Mesenchymal stem cell (in vitro differentiated cells and primary cell): Measurements from ENCODE around the gene MEMO1.
"Not testable (repeated sequence)": the region's sequence is repeated elsewhere in the genome, so short reads cannot be mapped to it uniquely, and the experiment has no call there.

Experiments
- DNase-seq: peaks from one replicate; pipeline ENCODE4 v3.0.0-alpha.2; 2013
- H2AFZ ChIP-seq: one replicate; pipeline ENCODE4 v1.6.1; 2013; ENCODE audit warnings: low read depth, mild to moderate bottlenecking, control low read depth, inconsistent platforms, low read length, moderate library complexity
- H2AK5ac ChIP-seq: 2 replicates; pipeline ENCODE4 v1.6.1; 2013; ENCODE audit warnings: low read length, moderate library complexity, mild to moderate bottlenecking, inconsistent platforms; ENCODE audit not compliant: severe bottlenecking
- H2BK120ac ChIP-seq: one replicate; pipeline ENCODE4 v1.6.1; 2013; ENCODE audit warnings: low read depth, mild to moderate bottlenecking, inconsistent platforms, low read length, moderate library complexity
- H2BK12ac ChIP-seq, 2 experiments: one replicate each; pipeline ENCODE4 v1.6.1; 2013; ENCODE audit warnings: inconsistent platforms in 2 of 2, low read length in 2 of 2, mild to moderate bottlenecking in 2 of 2, moderate library complexity in 2 of 2, control low read depth in 1 of 2
- H2BK15ac ChIP-seq: one replicate; pipeline ENCODE4 v1.6.1; 2013; ENCODE audit warnings: mild to moderate bottlenecking, low read depth, inconsistent platforms; ENCODE audit not compliant: poor library complexity, severe bottlenecking
- H2BK5ac ChIP-seq: 2 replicates; pipeline ENCODE4 v1.6.1; 2013; ENCODE audit warnings: low read depth, mild to moderate bottlenecking, low read length, control low read depth, inconsistent platforms; ENCODE audit not compliant: poor library complexity, severe bottlenecking
- H3K14ac ChIP-seq, 2 experiments: one replicate each; pipeline ENCODE4 v1.6.1; 2013; ENCODE audit warnings: inconsistent platforms in 2 of 2, low read length in 2 of 2, control low read depth in 1 of 2, mild to moderate bottlenecking in 1 of 2, moderate library complexity in 1 of 2
- H3K18ac ChIP-seq, 2 experiments: one replicate each; pipeline ENCODE4 v1.6.1; 2013; ENCODE audit warnings: inconsistent platforms in 2 of 2, low read length in 2 of 2, control low read depth in 1 of 2, low read depth in 1 of 2, mild to moderate bottlenecking in 1 of 2
- H3K23ac ChIP-seq, 2 experiments: one replicate each; pipeline ENCODE4 v1.6.1; 2013; ENCODE audit warnings: inconsistent platforms in 2 of 2, low read length in 2 of 2, mild to moderate bottlenecking in 2 of 2, moderate library complexity in 2 of 2, control low read depth in 1 of 2
- H3K27ac ChIP-seq: 2 replicates; pipeline ENCODE4 v1.5.1; 2013; ENCODE audit warnings: mild to moderate bottlenecking, moderate library complexity, low read length, control low read depth, inconsistent platforms; ENCODE audit not compliant: poor library complexity, severe bottlenecking
- H3K27me3 ChIP-seq, 2 experiments: 2 replicates each; pipeline versions ENCODE4 v1.6.1 to v1.7.0; 2013; ENCODE audit warnings: low read length in 2 of 2, mild to moderate bottlenecking in 2 of 2, moderate library complexity in 2 of 2, control low read depth in 1 of 2, inconsistent platforms in 1 of 2; ENCODE audit not compliant: control insufficient read depth in 1 of 2, insufficient read depth in 1 of 2
- H3K36me3 ChIP-seq, 2 experiments: 2 replicates each; pipeline versions ENCODE4 v1.6.1 to v1.7.0; 2013; ENCODE audit warnings: low read length in 2 of 2, control low read depth in 1 of 2, inconsistent platforms in 1 of 2, low read depth in 1 of 2, mild to moderate bottlenecking in 1 of 2; ENCODE audit not compliant: insufficient read depth in 2 of 2, control insufficient read depth in 1 of 2
- H3K4ac ChIP-seq, 2 experiments: one replicate each; pipeline ENCODE4 v1.6.1; 2013; ENCODE audit warnings: inconsistent platforms in 2 of 2, low read length in 2 of 2, mild to moderate bottlenecking in 2 of 2, moderate library complexity in 2 of 2, control low read depth in 1 of 2, low read depth in 1 of 2
- H3K4me1 ChIP-seq: 2 replicates; pipeline ENCODE4 v1.6.1; 2013; ENCODE audit warnings: low read depth, low read length, control low read depth; ENCODE audit not compliant: control insufficient read depth, insufficient read depth
- H3K4me2 ChIP-seq: 2 replicates; pipeline ENCODE4 v1.6.1; 2013; ENCODE audit warnings: low read length, mild to moderate bottlenecking, inconsistent platforms; ENCODE audit not compliant: poor library complexity, severe bottlenecking
- H3K4me3 ChIP-seq, 2 experiments: 2 replicates each; pipeline versions ENCODE4 v1.5.1 to v1.7.0; 2013; ENCODE audit warnings: low read length in 2 of 2, mild to moderate bottlenecking in 2 of 2, control low read depth in 1 of 2, low read depth in 1 of 2; ENCODE audit not compliant: insufficient read depth in 1 of 2
- H3K79me1 ChIP-seq: replicated peaks from 2 replicates; pipeline ENCODE4 v1.6.1; 2013; ENCODE audit warnings: mild to moderate bottlenecking, control low read depth, low read length, inconsistent platforms; ENCODE audit not compliant: poor library complexity, severe bottlenecking
- H3K9ac ChIP-seq: 2 replicates; pipeline ENCODE4 v1.7.0; 2013; ENCODE audit warnings: mild to moderate bottlenecking, low read length, moderate library complexity
- H3K9me3 ChIP-seq: 2 replicates; pipeline ENCODE4 v1.7.0; 2013; ENCODE audit warnings: mild to moderate bottlenecking, low read length; ENCODE audit not compliant: control insufficient read depth
- H4K8ac ChIP-seq: one replicate; pipeline ENCODE4 v1.6.1; 2013; ENCODE audit warnings: inconsistent platforms, mild to moderate bottlenecking, low read length, moderate library complexity
- H4K91ac ChIP-seq: one replicate; pipeline ENCODE4 v1.6.1; 2013; ENCODE audit warnings: mild to moderate bottlenecking, low read length, inconsistent platforms
- whole genome bisulfite sequencing: methylation state at CpG from one replicate; pipeline ENCODE4 v1.1.7; 2013; ENCODE audit warnings: mixed read lengths; 5-methylcytosine and 5-hydroxymethylcytosine counted together

Gene MEMO1

GRCh38 chr2:31853521-31853920 lies 157.3 kb downstream of the MEMO1 start:
- Histone ChIP-seq H3K4me2 (no peak overlapping the region), H2BK5ac (no peak overlapping the region), H2BK120ac (no peak overlapping the region), H3K23ac (no peak overlapping the region), H3K4ac (no peak overlapping the region), H3K36me3 (peaks cover 6 to 37% of the 10 kb centered on the region in 2 experiments), H3K4me1 (no peaks in the 10 kb centered on the region), H3K9ac (no peak overlapping the region), H2BK15ac (no peak overlapping the region), H3K27me3 (no peaks in the 10 kb centered on the region), H4K91ac (no peak overlapping the region), H3K9me3 (no peaks in the 10 kb centered on the region), H3K18ac (no peak overlapping the region), H3K27ac (no peak overlapping the region), H3K79me1 (peaks cover 2% of the 10 kb centered on the region), H3K14ac (no peak overlapping the region), H2AK5ac (no peak overlapping the region), H4K8ac (no peak overlapping the region), H2BK12ac (no peak overlapping the region), H3K4me3 (no peak overlapping the region), H2AFZ (no peak overlapping the region)
- DNase-seq: no peak

DNA sequence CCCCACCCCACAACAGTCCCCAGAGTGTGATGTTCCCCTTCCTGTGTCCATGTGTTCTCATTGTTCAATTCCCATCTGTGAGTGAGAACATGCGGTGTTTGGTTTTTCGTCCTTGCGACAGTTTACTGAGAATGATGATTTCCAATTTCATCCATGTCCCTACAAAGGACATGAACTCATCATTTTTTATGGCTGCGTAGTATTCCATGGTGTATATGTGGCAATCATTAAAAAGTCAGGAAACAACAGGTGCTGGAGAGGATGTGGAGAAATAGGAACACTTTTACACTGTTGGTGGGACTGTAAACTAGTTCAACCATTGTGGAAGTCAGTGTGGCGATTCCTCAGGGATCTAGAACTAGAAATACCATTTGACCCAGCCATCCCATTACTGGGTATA lies 168.7 kb downstream of the MEMO1 start:
- H3K36me3 ChIP-seq: peaks cover 0 to 27% of the 10 kb centered on the region in 2 experiments
- H3K4me3 ChIP-seq, H3K79me1 ChIP-seq, H3K4me2 ChIP-seq, H3K4ac ChIP-seq, H2AK5ac ChIP-seq, H2BK120ac ChIP-seq, H3K4me1 ChIP-seq, H4K91ac ChIP-seq, H3K18ac ChIP-seq, DNase-seq, H3K9me3 ChIP-seq, H3K27me3 ChIP-seq, H4K8ac ChIP-seq, H2BK5ac ChIP-seq, H3K23ac ChIP-seq, H3K27ac ChIP-seq, H3K9ac ChIP-seq, H2BK12ac ChIP-seq, H3K14ac ChIP-seq, H2AFZ ChIP-seq, H2BK15ac ChIP-seq: not testable (repeated sequence)
- no CpG with 5 or more reads among the region's 5 CpGs for WGBS

DNA sequence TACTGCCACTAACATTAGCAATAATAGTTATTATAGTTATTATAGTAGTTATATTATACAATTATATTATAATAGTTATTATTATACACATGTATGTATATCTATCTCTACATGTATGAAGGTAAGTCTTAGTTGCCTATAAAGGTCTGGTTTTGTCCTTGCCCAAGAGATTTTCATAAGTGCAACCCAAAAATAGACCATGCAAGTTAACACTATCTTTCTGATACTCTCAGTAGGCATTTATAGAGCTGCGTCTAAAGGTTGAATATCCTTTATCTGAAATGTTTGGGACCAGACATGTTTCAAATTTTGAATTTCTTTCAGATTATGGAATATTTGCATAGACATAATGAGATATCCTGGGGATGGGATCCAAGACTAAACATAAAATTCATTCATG lies 175.4 kb downstream of the MEMO1 start:
- H2BK15ac ChIP-seq: no peak overlapping the region
- no peak overlapping the region for H3K4me2 ChIP-seq
- no peak overlapping the region for H3K4ac ChIP-seq
- WGBS: no CpG with 5 or more reads among the region's 1 CpG
- no peak for DNase-seq
- no peaks in the 10 kb centered on the region for H3K79me1 ChIP-seq
- H3K9ac ChIP-seq: no peak overlapping the region
- H3K14ac ChIP-seq: no peak overlapping the region
- no peak overlapping the region for H2BK120ac ChIP-seq
- no peak overlapping the region for H3K23ac ChIP-seq
- no peak overlapping the region for H2AFZ ChIP-seq
- no peaks in the 10 kb centered on the region for H3K4me1 ChIP-seq
- no peak overlapping the region for H2BK12ac ChIP-seq
- H4K91ac ChIP-seq: no peak overlapping the region
- H2BK5ac ChIP-seq: no peak overlapping the region
- H3K27me3 ChIP-seq: no peaks in the 10 kb centered on the region
- H3K27ac ChIP-seq: no peak overlapping the region
- no peak overlapping the region for H3K18ac ChIP-seq
- H3K4me3 ChIP-seq: no peak overlapping the region
- H3K9me3 ChIP-seq: peaks cover 3% of the 10 kb centered on the region
- H3K36me3 ChIP-seq: no peaks in the 10 kb centered on the region
- H2AK5ac ChIP-seq: no peak overlapping the region
- no peak overlapping the region for H4K8ac ChIP-seq

GRCh38 chr2:31832363-31832762 lies 178.4 kb downstream of the MEMO1 start:
- Histone ChIP-seq H3K36me3 (no peaks in the 10 kb centered on the region), H3K27ac (no peak overlapping the region), H2AK5ac (no peak overlapping the region), H3K4me2 (no peak overlapping the region), H3K4me1 (no peaks in the 10 kb centered on the region), H3K27me3 (no peaks in the 10 kb centered on the region), H3K23ac (no peak overlapping the region), H3K4ac (no peak overlapping the region), H4K8ac (no peak overlapping the region), H2BK15ac (no peak overlapping the region), H3K14ac (no peak overlapping the region), H3K4me3 (no peak overlapping the region), H3K18ac (no peak overlapping the region), H3K9me3 (peaks cover 21% of the 10 kb centered on the region), H3K79me1 (no peaks in the 10 kb centered on the region), H2AFZ (no peak overlapping the region), H2BK5ac (no peak overlapping the region), H2BK120ac (no peak overlapping the region), H3K9ac (no peak overlapping the region), H4K91ac (no peak overlapping the region), H2BK12ac (no peak overlapping the region)
- no peak for DNase-seq
- WGBS: 92% methylated on average over 5 of the region's 5 CpGs
